H9 (cell line): ENCODE data around the gene NACC1. TPM values are rescaled to one million over a fixed set of nuclear protein-coding genes. Genes with fewer than 3 reads are reported as not detected.
A peak's percentile ranks its signal among the peaks of the same experiment; 100 is the strongest.

ENCODE experiments used
- DNase-seq: peaks from one replicate; pipeline ENCODE4 v3.0.0-alpha.2; 2017
- H2AFZ ChIP-seq: one replicate; pipeline ENCODE4 v1.6.1; 2013; ENCODE audit warnings: mild to moderate bottlenecking, low read length, control low read depth, moderate library complexity
- H2AK5ac ChIP-seq: 2 replicates; pipeline ENCODE4 v1.6.1; 2013; ENCODE audit warnings: low read length, control low read depth, mixed read lengths; ENCODE audit not compliant: insufficient read length
- H2BK120ac ChIP-seq: one replicate; pipeline ENCODE4 v1.6.1; 2013; ENCODE audit warnings: low read depth, mild to moderate bottlenecking, low read length, control low read depth, inconsistent platforms; ENCODE audit not compliant: poor library complexity, severe bottlenecking
- H2BK12ac ChIP-seq: 2 replicates; pipeline ENCODE4 v1.6.1; 2013; ENCODE audit warnings: low read length, control low read depth, mixed read lengths, low read depth; ENCODE audit not compliant: insufficient read length
- H2BK15ac ChIP-seq: 2 replicates; pipeline ENCODE4 v1.6.1; 2013; ENCODE audit warnings: low read depth, low read length, control low read depth
- H2BK20ac ChIP-seq: one replicate; pipeline ENCODE4 v1.6.1; 2013; ENCODE audit warnings: low read depth, mild to moderate bottlenecking, low read length, control low read depth, inconsistent platforms; ENCODE audit not compliant: poor library complexity, severe bottlenecking
- H2BK5ac ChIP-seq: 2 replicates; pipeline ENCODE4 v1.6.1; 2013; ENCODE audit warnings: low read length, control low read depth, mixed read lengths; ENCODE audit not compliant: insufficient read length
- H3K14ac ChIP-seq: 2 replicates; pipeline ENCODE4 v1.6.1; 2013; ENCODE audit warnings: low read length, control low read depth; ENCODE audit not compliant: insufficient read depth
- H3K18ac ChIP-seq: 2 replicates; pipeline ENCODE4 v1.6.1; 2013; ENCODE audit warnings: low read depth, mild to moderate bottlenecking, mixed read lengths, low read length, control low read depth; ENCODE audit not compliant: insufficient read length
- H3K23ac ChIP-seq: 2 replicates; pipeline ENCODE4 v1.6.1; 2013; ENCODE audit warnings: low read length, control low read depth, mixed read lengths, low read depth; ENCODE audit not compliant: insufficient read length
- H3K23me2 ChIP-seq: 2 replicates; pipeline ENCODE4 v1.6.1; 2013; ENCODE audit warnings: low read depth, mild to moderate bottlenecking, mixed read lengths, low read length, control low read depth; ENCODE audit not compliant: insufficient read length, poor library complexity, severe bottlenecking
- H3K27ac ChIP-seq: 2 replicates; pipeline ENCODE4 v1.5.1; 2013; ENCODE audit warnings: low read length, control low read depth, mixed read lengths, low read depth; ENCODE audit not compliant: insufficient read length
- H3K27me3 ChIP-seq: 2 replicates; pipeline ENCODE4 v1.6.1; 2013; ENCODE audit warnings: low read length, control low read depth, inconsistent platforms; ENCODE audit not compliant: insufficient read depth
- H3K4ac ChIP-seq: 2 replicates; pipeline ENCODE4 v1.6.1; 2013; ENCODE audit warnings: low read depth, mild to moderate bottlenecking, control low read depth, inconsistent platforms, low read length, moderate library complexity
- H3K4me1 ChIP-seq: 2 replicates; pipeline ENCODE4 v1.6.1; 2013; ENCODE audit warnings: low read length, control low read depth, inconsistent platforms; ENCODE audit not compliant: insufficient read depth
- H3K4me2 ChIP-seq: 2 replicates; pipeline ENCODE4 v1.6.1; 2013; ENCODE audit warnings: low read length, control low read depth, mixed read lengths; ENCODE audit not compliant: insufficient read length, insufficient read depth
- H3K56ac ChIP-seq: 2 replicates; pipeline ENCODE4 v1.6.1; 2013; ENCODE audit warnings: low read depth, mild to moderate bottlenecking, mixed read lengths, low read length, control low read depth; ENCODE audit not compliant: insufficient read length
- H3K79me1 ChIP-seq: 2 replicates; pipeline ENCODE4 v1.6.1; 2013; ENCODE audit warnings: low read depth, mild to moderate bottlenecking, moderate library complexity, low read length, control low read depth, inconsistent platforms; ENCODE audit not compliant: insufficient read depth, poor library complexity, severe bottlenecking
- H3K79me2 ChIP-seq: 2 replicates; pipeline ENCODE4 v1.6.1; 2013; ENCODE audit warnings: low read length, control low read depth, inconsistent platforms; ENCODE audit not compliant: insufficient read depth
- H3K9ac ChIP-seq: 2 replicates; pipeline ENCODE4 v1.6.1; 2013; ENCODE audit warnings: low read length, control low read depth, mixed read lengths; ENCODE audit not compliant: insufficient read length; ENCODE audit errors: extremely low read depth
- H3K9me3 ChIP-seq: one replicate; pipeline ENCODE4 v1.6.1; 2013; ENCODE audit warnings: low read depth, low read length, inconsistent platforms; ENCODE audit not compliant: control insufficient read depth
- H3T11ph ChIP-seq: one replicate; pipeline ENCODE4 v1.6.1; 2013; ENCODE audit warnings: mild to moderate bottlenecking, low read length, control low read depth, inconsistent platforms
- H4K20me1 ChIP-seq: one replicate; pipeline ENCODE4 v1.6.1; 2013; ENCODE audit not compliant: control insufficient read depth, insufficient read length, insufficient read depth
- H4K5ac ChIP-seq: 2 replicates; pipeline ENCODE4 v1.6.1; 2013; ENCODE audit warnings: low read depth, mild to moderate bottlenecking, mixed read lengths, low read length, control low read depth; ENCODE audit not compliant: insufficient read length
- H4K8ac ChIP-seq: replicated peaks from 2 replicates; pipeline ENCODE4 v1.6.1; 2013; ENCODE audit warnings: low read length, control low read depth, mixed read lengths, low read depth; ENCODE audit not compliant: insufficient read length
- H4K91ac ChIP-seq: 2 replicates; pipeline ENCODE4 v1.6.1; 2013; ENCODE audit warnings: low read depth, mild to moderate bottlenecking, moderate library complexity, mixed read lengths, low read length, control low read depth; ENCODE audit not compliant: insufficient read length
- H3K27ac Mint-ChIP-seq, 3 experiments: 2 replicates in 2 of 3; 3 replicates in 1 of 3; pipeline ENCODE4 v1.8.0; 2020 to 2021; ENCODE audit warnings: mixed read lengths in 3 of 3, mild to moderate bottlenecking in 1 of 3, moderate library complexity in 1 of 3
- H3K27me3 Mint-ChIP-seq: 2 replicates; pipeline ENCODE4 v1.8.0; 2021; ENCODE audit warnings: low read depth, mild to moderate bottlenecking, moderate library complexity, mixed read lengths
- H3K36me3 Mint-ChIP-seq, 3 experiments: 2 replicates in 2 of 3; 3 replicates in 1 of 3; pipeline ENCODE4 v1.8.0; 2020 to 2021; ENCODE audit warnings: low read depth in 3 of 3, mixed read lengths in 3 of 3; ENCODE audit not compliant: insufficient read depth in 1 of 3
- H3K4me1 Mint-ChIP-seq, 2 experiments: 2 replicates each; pipeline ENCODE4 v1.8.0; 2020; ENCODE audit warnings: mixed read lengths in 2 of 2
- H3K4me3 Mint-ChIP-seq, 2 experiments: 2 replicates in 1 of 2; 3 replicates in 1 of 2; pipeline ENCODE4 v1.8.0; 2020 to 2021; ENCODE audit warnings: mild to moderate bottlenecking in 2 of 2, mixed read lengths in 2 of 2, moderate library complexity in 1 of 2
- H3K9me3 Mint-ChIP-seq, 2 experiments: 2 replicates in 1 of 2; 3 replicates in 1 of 2; pipeline ENCODE4 v1.8.0; 2020; ENCODE audit warnings: mild to moderate bottlenecking in 2 of 2, mixed read lengths in 2 of 2, moderate library complexity in 1 of 2
- WGBS: extraction: QIAGEN DNeasy Blood & Tissue Kit; methylation state at CpG from one replicate; pipeline ENCODE4 v1.1.7; 2013; ENCODE audit warnings: missing lambda C conversion rate, low lambda C conversion rate, mixed read lengths; ENCODE audit not compliant: insufficient read length; ENCODE audit errors: extremely low coverage; 5-methylcytosine and 5-hydroxymethylcytosine counted together
- total RNA-seq: library from RNA; stranded (reverse); gene quantifications from 2 replicates; pipeline ENCODE4 v1.2.1, GENCODE V29; 2021
- TF ChIP-seq, protein P1 (sequence below): fragments of 200-600 bp; sonication (generic); conservative IDR thresholded peaks from 3 replicates; pipeline ENCODE4 v1.8.0; 2021; ENCODE audit warnings: antibody characterized with exemption, mild to moderate bottlenecking

The NACC1 gene
- total RNA-seq, 1 experiment from 2014 or later: 198 TPM

- Histone ChIP-seq H3K79me1 (no peaks in the 10 kb centered on the region), H3K9ac (no peak overlapping the region), H3K23me2 (peaks cover 3% of the 10 kb centered on the region), H2BK15ac (no peak overlapping the region), H3K27ac (no peak overlapping the region), H2BK20ac (no peak overlapping the region), H3K18ac (no peak overlapping the region), H2BK5ac (no peak overlapping the region), H3K14ac (no peak overlapping the region; the same call in 1 of the 2 replicates), H2AFZ (no peak overlapping the region), H2BK12ac (no peak overlapping the region), H3K4me2 (peak overlapping the region; percentile 20), H2BK120ac (no peak overlapping the region), H3K79me2 (no peaks in the 10 kb centered on the region), H3T11ph (no peak overlapping the region), H4K5ac (no peak overlapping the region), H3K4me1 (no peaks in the 10 kb centered on the region), H2AK5ac (no peak overlapping the region), H3K56ac (no peak overlapping the region), H3K4ac (no peak overlapping the region), H4K8ac (no peak overlapping the region), H4K91ac (no peak overlapping the region), H3K27me3 (peaks cover 29% of the 10 kb centered on the region; the same call in 1 of the 2 replicates), H3K23ac (no peak overlapping the region), H4K20me1 (peaks cover 3% of the 10 kb centered on the region), H3K9me3 (no peaks in the 10 kb centered on the region)
- H3K9me3 Mint-ChIP-seq: peaks cover 3 to 7% of the 10 kb centered on the region in 2 experiments; a peak in 3 of 5 replicates
- H3K4me3 Mint-ChIP-seq: peak overlapping the region; percentile 7 to 26; a peak in 2 of 5 replicates
- peaks cover 14 to 24% of the 10 kb centered on the region in 2 experiments for H3K4me1 Mint-ChIP-seq
- no peak for DNase-seq
- H3K36me3 Mint-ChIP-seq: peaks cover 2 to 3% (median 3%) of the 10 kb centered on the region in 3 experiments
- H3K27me3 Mint-ChIP-seq: peaks cover 53% of the 10 kb centered on the region
- TF ChIP-seq, protein P1, sequence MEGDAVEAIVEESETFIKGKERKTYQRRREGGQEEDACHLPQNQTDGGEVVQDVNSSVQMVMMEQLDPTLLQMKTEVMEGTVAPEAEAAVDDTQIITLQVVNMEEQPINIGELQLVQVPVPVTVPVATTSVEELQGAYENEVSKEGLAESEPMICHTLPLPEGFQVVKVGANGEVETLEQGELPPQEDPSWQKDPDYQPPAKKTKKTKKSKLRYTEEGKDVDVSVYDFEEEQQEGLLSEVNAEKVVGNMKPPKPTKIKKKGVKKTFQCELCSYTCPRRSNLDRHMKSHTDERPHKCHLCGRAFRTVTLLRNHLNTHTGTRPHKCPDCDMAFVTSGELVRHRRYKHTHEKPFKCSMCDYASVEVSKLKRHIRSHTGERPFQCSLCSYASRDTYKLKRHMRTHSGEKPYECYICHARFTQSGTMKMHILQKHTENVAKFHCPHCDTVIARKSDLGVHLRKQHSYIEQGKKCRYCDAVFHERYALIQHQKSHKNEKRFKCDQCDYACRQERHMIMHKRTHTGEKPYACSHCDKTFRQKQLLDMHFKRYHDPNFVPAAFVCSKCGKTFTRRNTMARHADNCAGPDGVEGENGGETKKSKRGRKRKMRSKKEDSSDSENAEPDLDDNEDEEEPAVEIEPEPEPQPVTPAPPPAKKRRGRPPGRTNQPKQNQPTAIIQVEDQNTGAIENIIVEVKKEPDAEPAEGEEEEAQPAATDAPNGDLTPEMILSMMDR: no peak
- WGBS: no CpG with 5 or more reads among the region's 7 CpGs
- no peak overlapping the region for H3K27ac Mint-ChIP-seq
Measured at GRCh38 chr19:13102416-13102665, 15.7 kb upstream of the NACC1 start.
